PC-9 (cell line): ENCODE measurements around the gene PROK1.

ENCODE experiments used
- CTCF ChIP-seq: fragments of 200-600 bp; sonication (generic); conservative IDR thresholded peaks from 2 replicates; pipeline ENCODE4 v1.6.1; 2017; ENCODE audit warnings: mixed run types, antibody characterized with exemption, mild to moderate bottlenecking, moderate library complexity
- EZH2 ChIP-seq: fragments of 200-600 bp; sonication (generic); IDR thresholded peaks from 2 replicates; pipeline ENCODE4 v1.8.0; 2017; ENCODE audit warnings: antibody characterized with exemption, low read depth

- TF ChIP-seq CTCF (no peak), EZH2 (no peak)
Observed at GRCh38 chr1:110505596-110505995, 54.6 kb downstream of the PROK1 start.
